NCI-H2227 (cell line): ENCODE measurements around the gene KLC1.
"Not testable (repeated sequence)": the region's sequence is repeated elsewhere in the genome, so short reads cannot be mapped to it uniquely, and the experiment has no call there.

Experiments
- DNase-seq: peaks from one replicate; lab custom pipeline; 2025; ENCODE audit not compliant: unreplicated experiment; lab: John Stamatoyannopoulos, UW

Gene KLC1

DNA sequence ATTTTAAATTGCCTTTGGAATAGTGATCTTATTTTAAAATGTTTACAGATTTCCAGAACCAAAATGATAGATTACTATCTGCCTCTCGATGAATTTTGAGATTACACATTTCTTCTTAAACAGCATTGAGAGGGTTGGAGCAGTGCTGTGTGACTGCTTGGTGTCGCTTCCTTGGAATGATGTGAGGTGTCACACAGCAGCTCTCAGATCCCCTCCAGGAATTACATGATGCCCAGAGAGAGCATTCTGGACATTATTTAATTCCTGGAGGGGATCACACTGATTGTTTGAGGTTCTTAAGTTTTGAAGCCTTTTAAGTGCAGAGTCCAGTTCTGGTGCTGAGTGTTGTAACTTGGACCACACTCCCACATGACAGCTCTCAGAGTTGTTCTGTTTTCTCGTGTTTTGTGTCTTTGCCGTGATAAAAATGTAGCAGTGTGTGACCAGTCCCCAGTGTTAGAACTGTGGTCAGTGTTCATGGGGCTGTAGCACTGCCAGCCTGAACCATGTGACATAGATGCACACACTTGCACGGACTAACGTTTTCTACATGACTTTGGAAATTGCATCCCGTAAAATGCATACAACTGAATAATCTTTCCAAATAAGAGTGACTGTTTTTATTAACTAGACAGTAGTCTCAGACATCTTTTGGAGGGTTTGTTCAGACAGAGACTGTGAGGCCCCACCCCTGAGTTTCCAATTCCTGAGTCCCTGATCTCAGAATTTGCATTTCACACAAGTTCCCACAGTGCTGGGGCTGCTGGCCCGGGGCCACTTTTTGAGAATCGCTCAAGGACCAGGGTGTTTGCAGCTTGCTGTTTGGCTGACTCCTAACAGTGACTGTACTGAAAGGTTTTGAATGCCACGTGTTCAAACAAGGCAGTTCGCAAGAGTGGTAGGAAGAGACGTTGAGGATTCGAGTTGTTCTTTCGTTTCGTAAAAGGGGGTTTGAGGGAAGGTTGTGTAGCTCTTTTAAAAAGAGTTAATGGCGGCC is 60.2 kb downstream of the KLC1 start:
- no peak for DNase-seq

DNA sequence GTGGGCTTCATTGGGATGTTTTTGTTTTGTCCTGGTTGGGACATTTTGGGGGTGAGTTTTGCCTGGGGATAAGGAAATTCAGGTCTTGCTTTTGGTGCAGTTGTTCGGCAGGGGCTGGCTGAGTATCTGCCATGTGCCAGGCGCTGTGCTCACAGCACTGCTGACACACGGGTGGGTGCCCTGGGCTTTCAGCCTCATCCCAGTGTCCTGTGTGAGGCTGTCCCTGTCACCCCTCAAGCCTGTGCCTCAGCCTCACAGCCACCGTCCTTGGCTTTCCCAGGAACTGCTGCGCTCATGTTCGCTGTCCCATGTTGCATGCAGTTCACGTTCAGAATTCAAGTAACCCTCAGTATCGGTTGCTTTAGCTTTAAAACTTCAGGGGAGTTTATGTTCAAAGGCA is 61.3 kb downstream of the KLC1 start:
- no peak for DNase-seq

DNA sequence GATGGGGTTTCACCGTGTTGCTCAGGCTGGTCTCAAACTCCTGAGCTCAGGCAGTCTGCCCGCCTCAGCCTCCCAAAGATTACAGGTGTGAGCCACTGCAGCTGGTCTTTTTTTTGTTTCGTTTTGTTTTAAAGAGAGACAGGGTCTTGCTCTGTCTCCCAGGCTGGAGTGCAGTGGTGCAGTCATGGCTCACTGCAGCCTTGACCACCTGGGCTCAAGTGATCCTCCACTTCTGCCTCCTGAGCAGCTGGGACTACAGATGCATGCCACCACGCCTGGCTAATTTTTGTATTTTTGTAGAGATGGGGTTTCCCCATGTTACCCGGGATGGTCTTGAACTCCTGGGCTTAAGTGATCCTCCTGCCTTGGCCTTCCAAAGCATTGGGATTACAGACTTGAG is 62.6 kb downstream of the KLC1 start:
- not testable (repeated sequence) for DNase-seq

DNA sequence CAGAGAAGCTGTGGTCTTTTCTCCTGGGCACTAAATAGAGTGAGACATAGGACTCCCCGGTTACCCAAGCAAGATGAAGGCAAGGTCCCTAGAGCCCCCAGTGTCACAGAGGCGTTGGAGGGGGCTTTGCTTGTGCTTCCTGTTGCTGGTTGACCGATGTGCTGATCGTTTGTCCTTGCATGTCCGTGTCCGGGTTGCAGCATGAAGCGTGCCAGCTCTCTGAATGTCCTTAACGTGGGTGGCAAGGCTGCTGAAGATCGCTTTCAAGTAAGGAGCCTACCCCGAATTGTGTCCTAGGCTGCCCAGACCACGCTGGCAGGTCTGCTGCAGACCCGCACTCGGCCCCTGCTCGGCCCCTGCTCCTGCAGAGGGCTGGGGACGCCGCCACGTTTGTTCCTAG is 63.1 kb downstream of the KLC1 start:
- DNase-seq, result no peak

DNA sequence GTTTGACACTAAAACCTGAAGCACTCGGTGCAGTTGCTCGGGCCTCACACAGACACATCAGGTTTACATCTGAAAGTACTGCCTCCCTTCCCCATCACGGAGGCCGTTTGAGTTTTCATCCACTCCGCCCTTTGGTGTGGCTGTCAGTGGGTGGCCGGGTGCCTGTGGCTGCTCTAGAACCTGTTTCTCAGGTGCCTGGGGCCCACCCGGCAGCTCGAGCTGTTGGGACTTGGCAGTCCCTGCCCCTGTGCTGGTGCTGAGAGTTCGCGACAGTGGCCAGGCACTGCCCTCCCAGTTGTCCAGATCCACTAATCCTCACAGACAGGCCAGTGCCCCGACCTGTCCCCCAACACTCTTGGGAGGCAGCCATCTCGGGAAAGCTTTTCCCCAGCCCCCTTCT is 63.9 kb downstream of the KLC1 start:
- DNase-seq, result no peak

DNA sequence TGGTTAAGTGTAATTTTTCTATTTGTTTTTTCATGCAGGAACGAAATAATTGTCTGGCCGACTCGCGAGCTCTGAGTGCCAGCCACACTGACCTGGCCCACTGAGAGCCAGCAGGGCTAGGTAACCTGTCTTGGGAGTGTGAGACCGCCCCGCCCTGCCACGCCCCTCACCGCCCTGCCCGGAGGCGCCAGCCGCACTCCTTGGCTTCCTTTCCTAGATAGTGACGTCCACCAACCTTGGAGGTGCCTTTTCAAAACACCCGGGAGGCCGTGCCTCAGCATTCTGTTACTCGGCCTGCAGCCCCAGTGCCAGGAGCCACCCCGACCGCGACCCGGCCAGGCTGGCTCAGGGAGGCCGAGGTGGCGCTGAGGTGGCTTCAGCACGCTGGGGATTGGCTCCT is 64.5 kb downstream of the KLC1 start:
- DNase-seq, result no peak

DNA sequence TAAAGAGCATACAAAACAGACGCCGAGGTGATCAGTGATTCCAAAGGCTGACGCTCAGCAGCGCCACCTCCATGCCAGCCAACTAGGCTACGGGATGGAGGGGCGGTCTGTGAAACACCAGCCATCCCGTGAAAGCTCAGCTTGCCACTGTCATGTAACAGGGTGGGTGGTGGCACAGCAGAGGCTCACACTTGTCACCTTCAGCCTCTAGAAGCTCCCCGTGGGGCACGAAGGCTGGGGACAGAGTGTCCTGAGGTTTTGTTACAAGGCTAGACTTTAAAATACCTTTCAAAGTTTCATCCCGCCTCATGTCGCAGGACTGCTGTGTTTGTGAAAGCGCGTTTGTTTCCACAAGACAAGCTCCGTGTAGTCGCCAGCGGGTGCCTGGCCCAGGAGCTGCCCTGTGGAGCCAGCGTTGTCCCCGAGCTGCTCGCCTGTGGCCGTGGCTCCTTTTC is 65.6 kb downstream of the KLC1 start:
- DNase-seq, result no peak

DNA sequence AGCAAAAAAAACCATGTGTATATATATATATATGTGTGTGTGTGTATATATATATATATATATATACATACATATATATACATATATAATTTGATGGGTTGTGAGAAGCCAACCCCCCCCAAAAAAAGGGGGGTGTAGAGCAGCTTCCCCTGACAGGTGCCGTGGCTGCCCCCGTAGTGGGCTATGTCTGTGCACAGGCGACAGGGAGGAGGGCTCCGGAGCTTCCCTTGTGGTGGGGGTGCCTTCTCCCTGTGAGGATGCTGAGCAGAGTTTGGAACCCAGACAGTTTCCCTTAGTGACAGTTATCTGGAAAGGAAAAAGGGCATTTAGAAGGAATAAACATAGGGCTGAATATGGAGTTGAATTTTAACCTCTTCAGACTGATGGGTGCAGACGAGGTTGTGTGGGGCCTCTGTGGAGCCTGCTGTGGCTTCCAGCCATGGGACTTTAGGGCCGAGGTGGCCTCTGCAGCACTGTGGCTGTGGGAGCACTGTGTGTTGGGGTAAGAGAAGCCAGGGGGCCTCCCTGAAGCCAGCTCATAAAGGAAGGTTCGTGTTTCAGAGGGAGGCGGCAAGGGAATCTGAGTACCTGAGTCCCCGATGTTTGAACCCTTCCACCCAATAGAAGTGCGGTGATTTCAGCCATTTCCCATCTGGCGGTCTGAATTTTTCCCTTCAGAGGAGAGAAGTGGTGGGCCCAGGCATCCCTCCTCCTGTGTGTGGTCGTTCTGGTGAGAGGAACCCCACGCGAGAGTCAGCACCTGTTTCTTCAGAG is 66.5 kb downstream of the KLC1 start:
- no peak for DNase-seq

DNA sequence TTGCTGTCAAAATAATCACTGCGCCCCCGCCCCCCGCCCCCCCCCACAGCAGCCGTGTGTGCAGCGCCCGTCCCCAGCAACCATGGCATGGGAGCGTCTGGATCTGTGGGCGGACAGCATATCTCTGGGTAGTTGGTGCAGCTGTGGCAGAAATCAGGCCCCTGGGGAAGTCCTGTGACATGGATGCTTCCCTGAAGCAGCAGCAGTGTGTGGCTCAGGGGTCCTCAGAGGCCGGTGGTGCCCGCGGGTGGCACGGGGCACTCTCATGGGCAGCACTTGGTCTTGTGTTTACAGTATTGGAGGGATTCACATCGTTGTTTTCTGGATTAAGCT is 67.0 kb downstream of the KLC1 start:
- peak; percentile 38 for DNase-seq

DNA sequence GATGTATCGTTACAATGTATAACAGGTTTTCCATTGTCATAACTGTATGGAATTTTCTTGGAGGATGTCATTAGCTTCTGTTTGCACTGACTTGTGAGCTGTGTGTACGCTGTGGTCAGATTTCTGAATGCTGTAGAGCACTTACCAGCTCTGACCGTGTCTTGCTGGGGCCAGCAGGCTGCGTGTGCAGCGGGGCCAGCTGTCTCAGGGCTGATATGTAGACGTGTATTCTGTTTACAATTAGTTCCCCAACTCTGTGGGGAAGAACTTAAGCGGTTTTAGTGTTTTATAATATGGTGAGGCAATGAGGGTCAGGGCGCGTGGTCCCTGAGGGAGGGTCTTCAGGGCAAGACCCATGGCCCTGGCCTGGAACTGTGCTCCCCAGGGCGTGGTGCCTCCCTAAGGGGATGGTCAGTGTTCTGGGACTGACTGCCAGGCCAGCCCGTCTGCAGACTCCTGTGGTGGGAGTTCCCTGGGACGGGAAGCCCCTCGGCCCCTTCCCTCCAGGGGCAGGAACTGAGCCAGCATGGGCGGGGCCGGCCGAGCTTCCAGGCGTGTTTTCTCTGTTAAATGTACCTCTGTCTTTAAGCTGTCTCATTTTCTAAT is 67.6 kb downstream of the KLC1 start:
- no peak for DNase-seq

DNA sequence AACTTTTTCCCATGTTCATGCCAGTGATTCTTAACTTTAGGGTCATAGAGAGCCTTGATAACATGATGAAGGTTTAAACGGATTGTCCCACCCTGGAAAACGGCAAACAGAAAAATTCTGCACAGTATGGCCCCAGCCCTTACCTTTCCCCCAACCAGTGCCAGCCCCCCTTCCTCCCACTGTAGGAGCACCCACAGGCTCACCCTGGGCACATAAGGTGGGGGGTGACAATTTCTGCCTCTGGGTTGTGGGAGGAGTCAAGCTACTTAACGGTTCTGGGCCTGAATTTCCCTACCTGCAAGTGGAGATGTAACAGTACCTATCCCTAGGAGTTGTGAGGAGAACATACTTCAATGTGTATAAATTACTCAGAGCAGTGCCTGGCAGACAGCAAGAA is 68.2 kb downstream of the KLC1 start:
- DNase-seq, result no peak

DNA sequence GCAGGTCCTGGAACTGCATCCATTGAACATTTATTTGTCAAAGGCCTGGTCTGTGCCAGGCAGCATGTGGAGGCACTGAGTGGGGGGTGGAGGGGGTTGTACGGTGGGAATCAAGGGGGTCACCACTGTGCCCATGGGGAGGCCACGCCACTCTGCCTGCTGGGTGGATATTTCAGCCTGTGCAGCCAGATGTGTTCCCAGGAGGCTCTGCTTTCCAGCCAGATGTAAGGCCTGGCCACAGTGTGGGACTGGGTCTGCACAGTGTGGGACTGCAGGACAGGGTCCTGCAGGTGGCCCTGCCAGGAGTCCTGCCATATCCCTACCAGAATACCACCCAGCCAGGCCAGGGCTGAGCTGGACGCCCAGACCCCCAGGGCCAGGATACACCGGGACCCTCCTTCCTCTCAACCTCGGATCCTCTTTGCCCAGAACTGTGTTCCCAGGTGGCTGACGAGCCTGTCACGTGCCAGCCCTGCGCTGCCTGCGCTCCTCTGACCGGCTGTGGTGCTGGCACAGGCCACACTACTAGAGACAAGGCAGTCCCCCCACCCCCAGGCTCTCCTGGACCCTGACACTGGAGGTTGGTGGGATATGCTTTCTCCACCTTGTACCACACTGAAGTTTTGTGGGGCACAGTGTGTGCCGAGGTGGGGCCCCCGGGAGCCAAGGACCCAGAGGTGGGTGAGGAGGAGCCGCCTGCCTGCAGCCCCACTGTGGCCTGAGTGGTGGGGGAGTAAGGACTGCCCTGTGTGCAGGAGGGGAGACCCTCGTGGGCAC is 68.8 kb downstream of the KLC1 start:
- DNase-seq, result no peak

DNA sequence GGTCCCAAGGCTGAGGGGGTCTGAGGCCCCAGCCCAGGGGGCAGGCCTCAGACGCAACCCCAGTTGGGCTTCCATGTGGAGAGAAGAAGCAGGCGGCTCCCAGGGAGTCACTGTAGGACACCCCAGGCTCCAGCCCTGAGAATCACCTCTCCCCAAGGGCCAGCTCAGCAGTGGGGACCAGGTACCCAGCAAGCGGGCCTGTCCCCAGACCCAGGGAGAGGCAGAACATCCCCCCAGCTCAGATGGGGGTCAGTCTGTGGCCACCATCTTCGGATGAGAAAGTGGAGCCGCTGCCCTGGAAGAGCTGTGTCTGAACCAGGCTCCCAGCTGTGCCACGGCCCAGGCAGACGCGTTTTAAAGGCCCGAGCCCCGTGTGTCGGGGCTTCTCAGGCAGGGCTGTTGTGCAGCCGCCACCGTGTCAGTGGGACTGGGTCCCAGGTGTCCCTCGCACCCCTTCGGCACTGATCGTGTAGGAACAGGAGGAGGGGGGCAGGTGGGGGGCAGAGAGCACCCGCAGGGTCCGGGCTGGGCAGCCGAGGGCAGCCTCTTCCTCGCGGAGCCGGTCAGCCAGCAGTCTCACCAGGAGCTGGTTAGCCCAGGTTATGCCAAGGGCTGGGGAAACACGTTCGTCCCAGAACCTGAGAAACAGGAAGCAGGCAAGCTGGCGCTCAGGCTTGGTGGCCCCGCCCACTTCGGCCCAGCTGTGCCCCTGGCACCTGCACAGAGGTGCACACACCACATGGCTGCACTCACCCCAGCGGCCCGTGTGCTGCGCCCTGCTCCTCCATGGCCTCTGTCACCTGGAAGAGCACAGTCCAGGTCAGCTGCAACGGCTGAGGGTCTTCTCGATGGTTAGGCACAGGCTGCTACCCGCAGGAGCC is 69.6 kb downstream of the KLC1 start:
- no peak for DNase-seq

DNA sequence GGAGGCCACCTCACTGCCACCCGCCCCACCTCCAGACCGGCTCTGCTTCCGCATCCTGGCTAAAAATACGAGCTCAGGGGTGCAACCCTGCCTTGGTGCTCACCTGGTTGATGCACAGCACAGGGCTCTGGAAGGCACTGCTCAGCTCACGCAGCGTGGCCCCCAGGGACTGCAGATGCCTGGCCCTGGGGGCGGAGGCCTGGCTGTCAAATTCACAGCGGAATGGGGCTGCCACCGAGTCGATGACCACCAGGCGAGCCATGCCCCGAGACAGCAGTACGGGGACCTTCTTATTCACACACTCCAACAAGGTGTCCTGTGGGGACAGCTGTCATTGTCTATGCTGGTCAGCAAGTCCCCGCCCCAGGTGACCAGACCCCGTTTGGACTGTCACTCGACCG is 70.2 kb downstream of the KLC1 start:
- DNase-seq, result no peak

DNA sequence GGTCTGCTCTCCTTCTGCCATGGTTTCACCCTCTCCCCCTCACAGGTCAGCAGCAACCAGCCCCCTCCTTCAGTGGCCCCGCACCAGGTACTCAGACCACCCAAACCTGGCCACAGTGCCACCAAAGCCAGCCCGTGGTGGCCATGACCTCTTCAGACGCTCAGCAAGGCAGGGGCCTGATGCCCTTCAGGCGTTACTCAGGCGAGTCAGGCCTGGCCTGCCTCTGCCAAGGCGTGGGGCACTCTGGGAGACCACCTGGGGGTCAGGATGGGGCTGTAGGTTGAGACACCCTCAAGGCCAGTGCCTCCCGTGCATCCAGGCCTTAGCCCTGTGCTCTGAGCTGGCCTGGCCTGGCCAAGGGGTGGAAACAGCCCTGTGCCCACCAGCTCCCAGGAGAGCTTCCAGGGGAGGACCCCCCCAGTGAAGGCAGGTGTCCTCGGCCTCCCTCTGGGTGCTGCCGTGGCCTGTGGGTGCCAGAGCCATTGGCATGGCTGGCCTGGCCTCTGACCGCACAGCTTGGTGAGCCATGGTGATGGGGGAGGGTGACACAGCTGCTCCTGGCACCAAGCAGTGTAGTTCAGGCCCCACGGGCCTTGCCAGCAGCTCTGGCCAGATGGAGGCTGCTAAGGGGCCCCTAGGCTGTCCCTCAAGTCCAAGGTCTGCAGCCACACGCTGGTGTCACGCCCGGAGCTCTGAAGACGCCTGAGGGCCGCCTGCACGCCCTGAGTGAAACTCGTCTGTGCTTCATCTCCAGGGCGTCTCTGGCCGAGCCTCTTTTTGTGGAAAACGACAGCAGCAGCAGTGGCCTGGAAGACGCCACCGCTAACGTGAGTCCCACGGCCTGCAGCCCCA is 71.1 kb downstream of the KLC1 start:
- DNase-seq, result no peak

DNA sequence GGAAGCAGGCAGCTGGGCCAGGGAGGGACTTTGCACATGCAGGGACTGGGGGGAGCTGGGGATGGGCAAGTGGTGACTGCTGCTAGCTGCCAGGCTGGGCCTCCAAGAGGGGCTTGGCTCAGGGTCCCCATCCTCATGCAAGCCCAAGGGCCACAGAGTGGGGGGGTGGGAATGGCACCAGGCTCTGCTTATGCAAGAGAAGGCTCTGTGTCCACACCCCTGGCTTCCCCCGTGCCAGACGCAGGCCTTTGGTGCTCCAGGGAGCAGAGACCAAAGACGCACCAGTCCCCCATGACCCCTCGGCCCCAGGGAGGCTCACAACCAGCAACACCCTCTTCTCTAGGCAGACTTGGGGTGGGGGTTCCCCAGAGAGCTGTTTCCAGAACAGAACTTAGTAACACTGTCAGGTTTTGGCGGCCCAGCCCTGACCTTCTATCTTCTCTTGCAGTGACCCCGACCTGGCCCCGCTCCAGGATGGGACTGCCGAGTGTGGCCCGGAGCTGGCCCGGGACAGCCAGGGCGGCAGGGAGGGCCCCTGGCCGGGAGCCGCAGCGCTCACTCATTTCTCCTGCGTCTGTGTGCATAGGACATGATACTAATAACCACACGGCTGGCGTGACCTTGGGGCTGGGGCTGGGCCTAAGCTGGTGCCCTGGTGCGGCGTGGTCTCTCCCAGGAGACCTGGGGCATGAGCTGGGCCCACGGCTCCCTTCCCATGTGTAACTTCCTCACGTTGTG is 71.9 kb downstream of the KLC1 start:
- DNase-seq, result no peak

DNA sequence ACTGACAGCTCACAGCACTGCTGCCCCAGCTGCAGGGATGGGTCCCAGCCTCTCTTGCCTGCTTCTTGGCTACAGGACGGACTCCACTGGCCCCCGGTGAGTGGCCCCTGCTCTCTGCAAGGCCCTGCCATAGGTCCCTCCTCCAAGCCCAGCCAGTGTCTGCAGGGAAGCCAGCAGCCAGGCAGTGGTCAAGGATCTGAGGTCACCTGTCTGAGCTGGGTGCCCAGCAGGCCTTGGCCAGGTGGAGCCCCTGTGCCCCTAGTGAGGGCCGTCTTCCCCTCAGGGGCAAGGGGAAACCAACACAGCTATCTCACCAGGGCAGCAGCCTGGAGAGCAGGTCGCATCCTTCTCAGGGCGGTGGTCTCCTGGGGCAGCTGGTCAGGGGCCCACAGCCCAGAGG is 73.1 kb downstream of the KLC1 start:
- DNase-seq, result no peak
